NK-92 treated with Interleukin-12 subunit alpha and Interleukin-12 subunit beta, amount 100 ng/mL, for 24 hours (cell line): ENCODE results near the gene TAP2.
"Not testable (repeated sequence)": the region's sequence is repeated elsewhere in the genome, so short reads cannot be mapped to it uniquely, and the experiment has no call there.

Experiments used
- DNase-seq: peaks from one replicate; lab custom pipeline; 2025; lab: John Stamatoyannopoulos, UW

The TAP2 gene

GRCh38 chr6:32835167-32835893 lies 3.2 kb downstream of the TAP2 start:
- DNase-seq = no peak

DNA sequence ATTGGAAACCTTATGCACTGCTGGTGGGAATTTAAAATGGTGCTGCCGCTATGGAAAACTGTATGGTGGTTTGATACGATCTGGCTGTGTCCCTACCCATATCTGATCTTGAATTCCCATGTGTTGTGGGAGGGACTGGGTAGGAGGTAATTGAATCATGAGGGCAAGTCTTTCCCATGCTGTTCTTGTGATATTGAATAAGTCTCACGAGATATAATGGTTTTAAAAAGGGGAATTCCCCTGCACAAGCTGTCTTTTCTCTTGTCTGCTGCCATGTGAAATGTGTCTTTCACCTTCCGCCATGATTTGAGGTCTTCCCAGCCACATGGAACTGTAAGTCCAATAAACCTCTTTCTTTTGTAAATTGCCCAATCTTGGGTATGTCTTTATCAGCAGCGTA lies 4.9 kb downstream of the TAP2 start:
- no peak for DNase-seq

- no peak for DNase-seq
Measured at GRCh38 chr6:32832535-32832934, 6.0 kb downstream of the TAP2 start.

DNA sequence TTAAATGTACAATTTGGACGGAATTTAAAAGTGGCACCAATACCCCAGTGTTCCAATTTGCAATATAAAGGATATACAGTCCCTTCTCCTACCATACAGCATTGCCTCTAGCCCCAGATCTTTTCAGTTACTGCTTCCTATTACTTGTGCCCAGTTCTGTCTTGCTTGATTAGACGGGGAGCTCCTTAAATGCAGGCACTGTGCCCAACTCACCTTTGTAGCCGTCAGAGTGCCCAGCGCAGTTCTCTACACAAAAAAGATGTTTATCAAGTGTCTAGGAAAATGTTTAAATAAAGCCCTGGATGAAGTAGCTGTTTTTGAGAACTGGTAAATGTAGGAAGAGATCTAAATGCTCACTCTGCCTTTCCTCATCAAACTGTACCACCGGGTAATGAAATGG lies 7.6 kb downstream of the TAP2 start:
- no peak for DNase-seq

- DNase-seq = no peak
Measured at GRCh38 chr6:32830017-32830416, 8.5 kb downstream of the TAP2 start.

- DNase-seq = no peak
Measured at GRCh38 chr6:32829495-32829894, 9.0 kb downstream of the TAP2 start.

DNA sequence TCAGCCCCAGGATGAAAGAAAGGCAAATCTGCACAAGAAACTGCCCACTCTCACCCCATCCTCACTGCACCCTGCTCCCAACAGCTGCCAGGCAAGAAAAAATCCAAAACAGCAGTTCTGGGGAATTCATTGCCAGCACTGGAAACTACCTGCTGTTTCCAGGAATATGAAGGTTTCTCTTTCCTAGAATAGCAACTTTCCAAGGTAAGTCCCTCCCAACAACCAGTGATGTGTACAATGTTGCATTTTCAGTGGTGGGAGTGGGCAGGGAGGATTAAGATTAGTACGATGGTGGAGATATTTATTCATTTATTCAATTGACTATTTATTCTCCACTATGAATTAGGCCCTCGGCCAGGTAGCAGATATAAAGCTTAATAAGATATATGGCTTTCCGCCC lies 11.5 kb downstream of the TAP2 start:
- no peak for DNase-seq

- no peak for DNase-seq
Measured at GRCh38 chr6:32825966-32826365, 12.6 kb downstream of the TAP2 start.

DNA sequence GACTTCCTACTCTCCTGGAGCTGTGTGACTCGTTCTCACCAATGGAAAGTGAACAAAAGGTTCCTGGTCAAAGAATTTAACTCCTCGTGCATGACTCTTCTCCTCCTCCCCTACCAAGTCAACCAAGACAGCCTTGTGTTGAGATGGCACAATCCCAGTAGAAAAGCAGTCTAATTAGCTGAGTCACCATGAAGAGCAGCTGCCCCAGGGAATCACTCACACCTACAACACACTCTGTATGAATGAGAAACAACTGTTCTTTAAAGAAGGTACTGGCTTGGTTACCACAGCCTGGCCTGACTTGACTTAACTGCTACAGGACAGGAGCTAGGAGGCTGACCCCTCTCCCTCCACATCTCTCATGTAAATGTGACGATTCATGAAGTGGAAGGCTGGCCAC lies 18.8 kb downstream of the TAP2 start:
- DNase-seq = no peak

DNA sequence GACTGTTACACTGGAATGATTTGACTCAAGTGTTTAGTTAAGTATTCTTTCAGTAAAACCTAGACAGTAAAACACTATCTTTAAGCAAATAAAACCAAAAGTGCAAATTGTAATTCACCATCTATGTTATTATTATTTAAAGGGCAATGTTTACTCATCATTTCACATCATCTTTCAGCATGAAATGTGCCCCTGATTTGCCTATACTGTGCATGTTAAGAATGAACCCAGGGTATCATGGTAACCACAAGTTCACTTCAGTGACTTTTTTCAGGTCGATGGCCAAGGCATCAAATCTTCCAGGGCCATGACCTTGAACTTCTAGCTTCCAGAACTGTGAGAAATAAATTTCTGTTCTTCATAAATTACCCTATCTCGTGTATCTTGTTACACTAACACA lies 19.7 kb downstream of the TAP2 start:
- no peak for DNase-seq

GRCh38 chr6:32816746-32817204 lies 21.8 kb downstream of the TAP2 start, which contains the start of gene HLA-DOB:
HLA-DOB (minus strand) TSS chr6:32817002; CDS start chr6:32816951, 51 bp downstream.
- no peak for DNase-seq

DNA sequence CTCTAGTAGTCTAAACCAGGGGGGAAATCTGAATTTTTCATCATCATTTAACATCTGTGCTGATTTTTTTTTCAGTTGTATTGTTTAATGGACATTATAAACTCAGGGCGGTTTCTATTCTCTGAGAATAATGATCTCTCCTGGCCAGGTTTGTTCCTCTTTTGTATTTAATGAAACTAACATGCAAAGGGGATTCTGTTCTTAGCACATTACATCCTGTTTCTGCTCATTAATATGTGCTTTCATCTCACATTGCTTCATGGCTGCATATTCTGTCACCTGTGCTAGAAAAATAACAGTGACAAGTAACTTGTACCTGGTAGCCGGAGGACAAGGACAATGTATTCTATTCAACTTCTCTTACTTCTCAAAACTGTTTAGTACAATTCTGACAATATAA lies 22.5 kb downstream of the TAP2 start:
- DNase-seq = no peak

DNA sequence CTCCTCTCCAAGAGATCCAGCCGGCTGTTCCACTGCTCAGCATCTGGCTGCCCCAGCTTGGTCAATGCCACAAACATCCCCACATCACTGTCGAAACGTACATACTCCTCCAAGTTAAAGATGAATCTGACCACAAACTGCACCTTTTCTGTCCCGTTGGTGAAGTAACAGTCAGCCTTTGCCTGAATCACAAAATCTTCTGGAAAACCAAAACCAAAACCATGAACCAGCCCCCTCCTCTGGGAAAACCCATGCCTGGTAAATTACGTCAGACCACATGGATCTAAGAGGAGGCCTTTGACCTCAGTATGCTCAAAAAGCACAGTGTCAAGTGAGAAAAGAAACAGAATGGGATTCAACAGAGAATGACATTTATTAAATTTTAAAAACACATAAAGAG lies 23.4 kb downstream of the TAP2 start:
- no peak for DNase-seq

DNA sequence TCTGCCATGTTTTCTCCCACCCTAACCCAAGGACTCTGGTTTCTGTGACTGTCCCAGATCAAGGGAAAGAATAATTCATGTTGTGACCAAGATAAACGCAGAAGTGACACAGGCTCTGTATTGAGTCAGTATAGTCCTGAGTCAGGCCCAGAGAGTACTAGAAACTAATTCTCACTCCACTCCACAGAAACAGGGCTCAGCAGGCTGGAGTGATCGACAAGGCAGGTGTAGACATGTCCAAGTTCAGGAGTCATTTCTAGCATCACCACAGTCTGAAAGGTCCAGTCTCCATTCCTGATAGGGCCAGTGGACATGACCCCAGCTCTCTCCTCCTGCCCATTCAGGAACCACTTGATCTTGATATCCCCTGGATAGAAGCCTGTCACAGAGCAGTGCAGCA lies 24.4 kb downstream of the TAP2 start:
- DNase-seq = no peak

- DNase-seq = no peak
Measured at GRCh38 chr6:32809171-32809570, 29.4 kb downstream of the TAP2 start.

GRCh38 chr6:32807020-32807580 lies 31.4 kb downstream of the TAP2 start:
- DNase-seq = no peak

GRCh38 chr6:32805404-32805803 lies 33.1 kb downstream of the TAP2 start:
- not testable (repeated sequence) for DNase-seq

DNA sequence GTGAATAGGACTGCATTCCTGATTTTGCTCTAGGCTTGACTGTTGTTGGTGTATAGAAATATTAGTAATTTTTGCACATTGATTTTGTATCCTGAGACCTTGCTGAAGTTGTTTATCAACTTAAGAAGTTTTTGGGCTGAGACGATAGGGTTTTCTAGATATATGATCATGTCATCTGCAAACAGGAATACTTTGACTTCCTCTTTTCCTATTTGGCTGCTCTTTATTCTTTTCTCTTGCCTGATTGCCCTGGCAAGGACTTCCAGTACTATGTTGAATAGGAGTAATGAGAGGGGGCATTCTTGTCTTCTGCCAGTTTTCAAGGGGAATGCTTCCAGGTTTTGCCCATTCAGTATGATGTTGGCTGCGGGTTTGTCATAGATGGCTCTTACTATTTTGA lies 35.1 kb downstream of the TAP2 start:
- DNase-seq = no peak

- DNase-seq = no peak
Measured at GRCh38 chr6:32799740-32800139, 38.8 kb downstream of the TAP2 start.

GRCh38 chr6:32799168-32799567 lies 39.4 kb downstream of the TAP2 start:
- DNase-seq = no peak

GRCh38 chr6:32796848-32797776 lies 41.4 kb downstream of the TAP2 start:
- DNase-seq = peak; percentile 24

- DNase-seq = no peak
Measured at GRCh38 chr6:32794510-32794909, 44.0 kb downstream of the TAP2 start.
